ENCODE measurements around the gene PRR15. TPM values are rescaled to one million over a fixed set of nuclear protein-coding genes. Genes with fewer than 3 reads are reported as not detected.

The PRR15 gene
- total and polyA plus RNA-seq, 11 donors: 0.17 to 7.0 (median 0.29) TPM; not detected in 4

DNA sequence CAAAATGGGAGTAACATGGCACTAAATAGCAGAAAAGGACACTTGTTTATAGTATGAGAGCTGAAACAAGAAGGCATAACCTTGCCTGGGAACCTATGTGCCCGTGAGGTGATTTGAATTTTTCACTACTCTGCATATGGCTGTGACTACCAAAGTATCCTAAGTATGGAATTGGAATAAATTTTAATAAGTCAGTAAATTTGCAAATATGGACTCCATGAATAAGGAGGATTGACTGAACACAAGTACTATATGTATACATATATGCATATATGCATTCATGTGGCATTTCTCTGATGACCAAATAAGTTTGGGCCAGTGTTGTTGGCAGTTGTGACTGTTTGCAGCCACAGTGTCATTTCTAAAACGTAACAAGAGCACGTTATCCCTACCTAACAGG lies 34.5 kb downstream of the PRR15 start:
- WGBS, 4 donors: 88 to 96% (median 92%) methylated on average over 3 of the region's 3 CpGs
- Histone ChIP-seq H3K4me3 (no peak overlapping the region), H3K36me3 (no peaks in the 10 kb centered on the region), H3K9me3 (no peaks in the 10 kb centered on the region), H3K27me3 (peaks cover 0 to 4% (median 0%) of the 10 kb centered on the region in 9 donors), H3K27ac (no peak overlapping the region), H3K4me1 (no peaks in the 10 kb centered on the region)
- ATAC-seq (no peak), DNase-seq (no peak)
- intact Hi-C loops (cut with DNase I): no loop called here
- no peak for TF ChIP-seq POLR2A (IDR thresholded peaks at IDR 0.05)
- TF ChIP-seq, protein P1, sequence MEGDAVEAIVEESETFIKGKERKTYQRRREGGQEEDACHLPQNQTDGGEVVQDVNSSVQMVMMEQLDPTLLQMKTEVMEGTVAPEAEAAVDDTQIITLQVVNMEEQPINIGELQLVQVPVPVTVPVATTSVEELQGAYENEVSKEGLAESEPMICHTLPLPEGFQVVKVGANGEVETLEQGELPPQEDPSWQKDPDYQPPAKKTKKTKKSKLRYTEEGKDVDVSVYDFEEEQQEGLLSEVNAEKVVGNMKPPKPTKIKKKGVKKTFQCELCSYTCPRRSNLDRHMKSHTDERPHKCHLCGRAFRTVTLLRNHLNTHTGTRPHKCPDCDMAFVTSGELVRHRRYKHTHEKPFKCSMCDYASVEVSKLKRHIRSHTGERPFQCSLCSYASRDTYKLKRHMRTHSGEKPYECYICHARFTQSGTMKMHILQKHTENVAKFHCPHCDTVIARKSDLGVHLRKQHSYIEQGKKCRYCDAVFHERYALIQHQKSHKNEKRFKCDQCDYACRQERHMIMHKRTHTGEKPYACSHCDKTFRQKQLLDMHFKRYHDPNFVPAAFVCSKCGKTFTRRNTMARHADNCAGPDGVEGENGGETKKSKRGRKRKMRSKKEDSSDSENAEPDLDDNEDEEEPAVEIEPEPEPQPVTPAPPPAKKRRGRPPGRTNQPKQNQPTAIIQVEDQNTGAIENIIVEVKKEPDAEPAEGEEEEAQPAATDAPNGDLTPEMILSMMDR (IDR thresholded peaks at IDR 0.05): no peak

DNA sequence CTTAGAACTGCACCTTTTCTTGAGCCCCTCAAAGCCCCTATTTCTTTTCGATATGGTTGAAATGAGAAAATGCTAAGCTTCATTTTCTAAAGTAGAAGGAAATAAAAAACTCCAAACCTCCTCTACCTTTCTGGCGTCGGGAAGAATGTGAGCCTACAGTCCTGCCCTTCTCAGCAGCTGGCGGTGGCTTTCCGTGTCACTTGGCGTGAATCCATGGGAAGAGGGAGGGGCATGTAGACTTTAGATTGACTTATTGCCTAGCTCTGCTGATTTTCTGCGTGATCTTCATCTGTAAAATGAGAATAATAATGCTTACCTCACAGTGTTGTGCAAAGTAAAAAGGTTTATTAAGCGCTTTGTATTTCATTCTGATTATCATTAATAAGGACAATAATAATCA lies 35.0 kb downstream of the PRR15 start:
- ATAC-seq (no peak), DNase-seq (no peak)
- intact Hi-C loops (cut with DNase I): no loop called here
- Histone ChIP-seq H3K27me3 (peaks cover 0 to 4% (median 0%) of the 10 kb centered on the region in 9 donors), H3K9me3 (no peaks in the 10 kb centered on the region), H3K27ac (no peak overlapping the region), H3K4me1 (no peaks in the 10 kb centered on the region), H3K4me3 (no peak overlapping the region), H3K36me3 (no peaks in the 10 kb centered on the region)
- TF ChIP-seq POLR2A (IDR thresholded peaks at IDR 0.05): no peak
- TF ChIP-seq, protein P1 (IDR thresholded peaks at IDR 0.05): no peak
- 54 to 62% (median 60%) methylated on average over 8 of the region's 8 CpGs for WGBS, 4 donors

DNA sequence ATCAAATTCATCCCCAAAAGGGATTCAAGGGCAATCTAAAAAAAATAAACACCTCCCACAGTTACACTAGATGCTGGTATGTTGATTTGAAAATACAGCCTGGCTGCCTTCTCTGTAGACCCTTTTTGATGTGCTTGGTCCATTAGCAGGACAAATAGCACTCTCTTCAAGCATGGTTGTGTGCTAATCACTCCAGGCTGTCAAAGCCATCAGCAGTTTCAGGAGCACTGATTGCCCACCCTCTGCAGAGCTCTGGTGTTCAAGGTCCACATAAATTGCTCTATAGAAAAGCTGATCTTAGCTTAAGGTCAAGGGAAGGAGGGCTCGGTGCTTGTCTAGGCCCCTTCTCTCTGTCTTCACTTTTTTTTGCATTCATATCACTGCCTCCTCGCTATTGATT lies 35.4 kb downstream of the PRR15 start:
- intact Hi-C loops (cut with DNase I): no loop called here
- Histone ChIP-seq H3K27ac (no peak overlapping the region), H3K9me3 (no peaks in the 10 kb centered on the region), H3K36me3 (no peaks in the 10 kb centered on the region), H3K27me3 (peaks cover 0 to 4% (median 0%) of the 10 kb centered on the region in 9 donors), H3K4me3 (no peak overlapping the region), H3K4me1 (no peaks in the 10 kb centered on the region)
- ATAC-seq (no peak), DNase-seq (no peak)
- 68 to 77% (median 73%) methylated on average over 2 of the region's 2 CpGs for WGBS, 4 donors
- TF ChIP-seq, protein P1 (IDR thresholded peaks at IDR 0.05): no peak
- TF ChIP-seq POLR2A (IDR thresholded peaks at IDR 0.05): no peak

DNA sequence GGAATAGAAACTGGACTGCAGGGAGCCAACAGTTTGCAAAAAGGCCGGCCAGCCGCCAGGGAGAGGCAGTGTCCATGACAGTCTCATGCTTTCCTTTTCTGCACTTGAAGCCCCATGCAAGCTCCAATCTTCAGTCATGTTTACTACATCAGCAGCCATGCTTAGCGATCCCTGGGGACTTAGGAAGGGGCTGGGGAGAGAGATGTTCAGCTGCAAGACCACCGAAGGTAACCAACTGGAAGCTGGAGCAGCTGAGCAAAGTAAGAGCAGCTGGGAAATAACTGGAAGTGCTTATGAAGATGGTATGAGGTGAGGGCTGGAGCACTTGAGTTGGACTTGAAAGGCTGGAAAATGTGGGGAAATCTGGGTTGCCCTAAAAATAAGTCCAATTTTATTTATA lies 37.0 kb downstream of the PRR15 start:
- H3K4me3 ChIP-seq: no peak overlapping the region
- ATAC-seq (no peak), DNase-seq (no peak)
- peaks cover 0 to 4% (median 0%) of the 10 kb centered on the region in 9 donors for H3K27me3 ChIP-seq
- intact Hi-C loops (cut with DNase I): no loop called here
- TF ChIP-seq, protein P1 (IDR thresholded peaks at IDR 0.05): no peak
- TF ChIP-seq POLR2A (IDR thresholded peaks at IDR 0.05): no peak
- H3K36me3 ChIP-seq: no peaks in the 10 kb centered on the region
- no peaks in the 10 kb centered on the region for H3K4me1 ChIP-seq
- H3K27ac ChIP-seq: no peak overlapping the region
- 78 to 91% (median 88%) methylated on average over 4 of the region's 4 CpGs for WGBS, 4 donors
- no peaks in the 10 kb centered on the region for H3K9me3 ChIP-seq
